HG03175 (cell line): ENCODE measurements around the gene UVSSA.

Experiments
- ATAC-seq: cut with Tn5 transposase; IDR thresholded peaks from one replicate; pipeline ENCODE4 v1.9.1; 2021; ENCODE audit warnings: mild to moderate bottlenecking, moderate library complexity; ENCODE audit not compliant: unreplicated experiment

Gene UVSSA

DNA sequence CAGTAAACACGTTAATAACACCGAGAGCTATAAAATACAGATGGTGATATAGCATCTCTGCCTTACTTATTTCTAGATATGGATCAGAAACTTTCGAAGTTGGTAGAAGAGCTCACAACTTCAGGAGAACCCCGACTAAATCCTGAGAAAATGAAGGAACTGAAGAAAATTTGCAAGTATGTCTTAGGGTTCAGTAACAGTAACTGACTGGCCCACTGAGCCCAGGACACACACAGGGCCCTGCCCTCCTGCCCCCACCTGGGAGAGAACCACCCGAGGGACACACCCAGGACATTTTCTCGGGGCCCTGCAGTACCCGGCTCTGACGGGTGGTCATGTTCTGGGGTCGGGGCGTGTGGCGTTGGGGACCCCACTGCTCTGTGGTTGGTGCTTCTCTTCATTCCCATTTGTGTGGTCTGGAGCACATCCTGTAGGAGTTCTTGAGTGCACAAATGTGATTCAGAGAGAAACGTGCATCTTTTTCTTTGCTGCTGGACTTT, 1.1 kb downstream of the UVSSA start:
- ATAC-seq = no peak

DNA sequence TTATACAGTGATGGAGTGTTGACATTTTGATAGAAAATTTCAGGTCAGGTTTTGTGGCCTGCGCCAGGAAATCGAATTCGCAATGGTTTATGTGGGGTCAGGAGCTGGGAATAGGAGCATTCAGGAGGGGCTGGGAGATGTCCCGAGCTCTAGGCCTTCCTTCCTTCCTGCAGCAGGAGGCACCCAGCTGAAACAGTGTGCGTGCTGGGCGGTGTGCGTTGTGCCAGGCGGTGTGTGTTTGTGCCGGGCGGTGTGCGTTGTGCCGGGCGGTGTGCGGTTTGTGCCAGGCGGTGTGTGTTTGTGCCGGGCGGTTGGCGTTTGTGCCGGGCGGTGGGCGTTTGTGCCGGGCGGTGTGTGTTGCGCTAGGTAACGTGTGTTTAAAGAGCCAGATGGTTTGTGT, 1.7 kb downstream of the UVSSA start:
- ATAC-seq = no peak

DNA sequence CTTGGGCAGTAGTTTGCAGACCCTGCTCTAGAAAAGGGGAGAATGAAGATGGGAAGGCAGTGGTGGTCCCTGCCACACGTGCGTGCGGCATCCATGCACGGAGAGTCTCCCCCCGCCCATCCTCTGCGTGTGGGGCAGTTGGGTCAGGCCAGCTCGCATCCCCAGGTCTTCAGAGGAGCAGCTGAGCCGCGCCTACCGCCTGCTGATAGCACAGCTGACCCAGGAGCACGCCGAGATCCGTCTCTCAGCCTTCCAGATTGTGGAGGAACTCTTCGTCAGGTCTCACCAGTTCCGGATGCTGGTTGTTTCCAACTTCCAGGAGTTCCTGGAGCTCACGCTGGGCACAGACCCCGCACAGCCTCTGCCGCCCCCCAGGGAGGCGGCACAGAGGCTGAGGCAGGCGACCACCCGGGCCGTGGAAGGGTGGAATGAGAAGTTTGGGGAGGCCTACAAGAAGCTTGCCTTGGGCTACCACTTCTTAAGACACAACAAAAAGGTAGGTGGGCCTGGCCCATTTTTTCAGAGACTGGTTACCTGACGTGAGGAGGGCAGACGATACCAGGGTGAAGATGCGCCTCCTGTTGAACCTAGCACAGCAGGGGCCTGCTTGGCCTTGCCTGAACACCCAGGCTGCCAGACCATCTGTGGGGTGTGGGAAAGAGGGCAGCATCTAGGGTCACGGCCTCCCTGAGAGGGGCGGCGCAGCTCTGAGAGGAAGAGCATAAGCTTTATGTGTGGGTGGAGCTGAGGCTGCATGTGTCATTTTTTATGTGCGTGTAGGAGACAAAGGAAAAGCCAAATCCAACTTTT, 2.6 kb downstream of the UVSSA start:
- ATAC-seq = no peak

DNA sequence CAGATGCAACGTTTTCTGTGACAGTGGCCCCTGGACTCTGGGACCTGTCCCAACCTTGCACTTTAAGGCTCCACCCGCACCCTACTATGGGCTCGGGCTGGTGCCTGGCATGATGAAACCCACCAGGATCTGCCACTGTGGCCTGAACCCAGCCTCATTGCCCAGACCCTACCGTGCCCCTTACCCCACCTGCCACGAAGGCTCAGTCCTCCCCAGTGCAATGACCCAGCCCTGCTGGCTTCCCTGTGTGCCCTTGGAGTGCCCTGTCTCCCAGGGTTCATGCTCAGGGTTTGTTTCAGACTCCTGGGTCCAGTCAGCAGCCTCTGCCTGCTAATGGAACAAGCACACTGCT, 3.1 kb downstream of the UVSSA start:
- ATAC-seq = no peak

- no peak for ATAC-seq
Measured at GRCh38 chr4:1351854-1352566, 5.0 kb downstream of the UVSSA start.

- ATAC-seq = no peak
Measured at GRCh38 chr4:1352567-1352900, 5.5 kb downstream of the UVSSA start.

GRCh38 chr4:1353186-1354055, 6.4 kb downstream of the UVSSA start:
- ATAC-seq = no peak

GRCh38 chr4:1354136-1354982, 7.4 kb downstream of the UVSSA start:
- no peak for ATAC-seq

DNA sequence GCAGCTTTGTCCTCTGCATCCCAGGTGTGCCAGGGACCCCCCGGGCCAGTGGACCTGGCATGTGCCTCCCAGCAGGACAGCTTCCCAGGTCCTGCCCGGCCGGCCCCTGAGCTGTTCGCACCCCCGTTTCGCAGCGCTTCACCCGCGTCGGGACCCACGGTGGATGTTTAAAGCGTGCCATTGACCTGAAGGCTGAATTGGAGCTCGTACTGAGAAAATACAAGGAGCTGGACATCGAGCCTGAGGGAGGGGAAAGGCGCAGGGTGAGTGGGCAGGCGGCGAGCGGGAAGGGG, 7.9 kb downstream of the UVSSA start:
- no peak for ATAC-seq

GRCh38 chr4:1355378-1355777, 8.4 kb downstream of the UVSSA start:
- ATAC-seq = no peak

GRCh38 chr4:1356181-1356998, 9.4 kb downstream of the UVSSA start:
- ATAC-seq = no peak

GRCh38 chr4:1357356-1358248, 10.6 kb downstream of the UVSSA start:
- no peak for ATAC-seq

GRCh38 chr4:1358421-1359143, 11.6 kb downstream of the UVSSA start:
- no peak for ATAC-seq

DNA sequence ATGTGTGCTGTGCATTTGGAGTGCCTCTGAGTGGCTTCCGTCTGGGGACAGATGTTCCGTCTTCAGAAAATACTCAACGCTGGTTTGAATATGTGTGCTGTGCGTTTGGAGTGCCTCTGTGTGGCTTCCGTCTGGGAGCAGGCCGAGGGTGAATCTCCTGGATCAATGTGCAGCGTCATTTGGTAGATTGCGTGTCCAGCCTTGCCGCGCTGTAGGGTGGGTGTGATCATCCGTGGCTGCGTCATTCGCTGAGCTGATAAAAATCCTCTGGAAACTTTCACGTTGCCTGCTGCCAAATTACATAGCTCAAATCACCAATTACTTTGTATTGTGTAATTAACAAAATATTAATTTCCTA, 12.1 kb downstream of the UVSSA start:
- ATAC-seq = no peak

DNA sequence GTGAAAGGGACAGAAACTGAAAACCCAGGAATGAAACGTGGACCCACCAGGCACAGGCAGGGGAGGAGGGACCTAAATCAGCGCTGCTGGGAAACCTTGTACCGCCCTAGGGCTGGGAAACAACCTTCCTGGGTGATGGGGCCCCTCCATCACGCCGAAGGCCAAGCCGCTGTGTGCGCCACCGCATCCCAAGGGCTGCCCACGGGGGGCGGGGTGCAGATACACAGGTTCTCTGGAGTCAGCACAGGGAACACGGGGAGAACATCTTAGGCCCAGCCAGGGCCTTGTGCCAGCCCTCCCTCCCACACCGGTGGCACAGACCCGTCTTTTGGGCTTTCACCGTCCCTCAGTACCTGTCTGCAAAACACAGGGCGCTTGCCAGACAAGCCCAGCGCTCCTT, 13.0 kb downstream of the UVSSA start:
- no peak for ATAC-seq

DNA sequence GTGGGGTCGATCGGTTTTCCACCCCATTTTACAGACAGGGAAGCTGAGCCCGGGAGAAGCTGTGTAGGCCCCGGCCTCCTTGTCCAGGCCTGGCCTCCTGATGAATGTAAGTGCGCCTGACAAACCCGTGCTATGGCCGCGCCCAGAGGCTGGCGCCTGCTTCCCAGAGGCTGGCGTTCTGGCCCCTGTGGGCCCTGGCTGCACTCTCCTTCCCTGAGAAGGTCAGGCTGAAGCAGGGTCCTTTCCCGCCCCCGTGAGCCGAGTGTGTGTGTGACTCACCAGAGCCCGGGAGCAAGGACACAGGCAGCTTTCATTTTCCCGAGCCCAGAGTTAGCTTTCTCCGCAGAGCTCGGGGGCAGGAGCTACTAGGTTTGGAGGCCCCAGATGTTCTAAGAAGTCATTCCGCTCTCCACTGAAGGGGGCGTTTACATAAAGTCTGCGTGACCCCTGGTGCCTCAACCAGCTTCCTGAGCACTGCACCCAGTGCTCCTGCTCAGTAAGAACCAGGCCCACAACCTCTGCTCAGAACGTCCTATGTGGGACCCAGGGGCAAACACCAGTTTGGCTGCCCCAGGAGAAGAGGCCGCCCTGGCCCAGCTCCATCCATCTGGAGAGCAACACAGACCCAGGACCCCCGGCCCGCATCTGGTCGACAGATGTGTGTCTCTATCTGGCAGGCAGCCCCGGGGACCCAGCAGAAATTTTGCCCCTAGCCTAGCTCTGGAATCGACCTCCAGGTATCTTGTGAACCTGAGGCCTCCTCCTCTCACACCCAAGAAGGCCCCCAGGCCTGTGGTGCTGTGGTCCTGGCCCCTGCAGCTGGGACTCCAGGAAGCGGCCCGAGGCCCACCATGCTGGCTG, 13.6 kb downstream of the UVSSA start:
- no peak for ATAC-seq

- ATAC-seq = no peak
Measured at GRCh38 chr4:1361431-1361830, 14.4 kb downstream of the UVSSA start.

DNA sequence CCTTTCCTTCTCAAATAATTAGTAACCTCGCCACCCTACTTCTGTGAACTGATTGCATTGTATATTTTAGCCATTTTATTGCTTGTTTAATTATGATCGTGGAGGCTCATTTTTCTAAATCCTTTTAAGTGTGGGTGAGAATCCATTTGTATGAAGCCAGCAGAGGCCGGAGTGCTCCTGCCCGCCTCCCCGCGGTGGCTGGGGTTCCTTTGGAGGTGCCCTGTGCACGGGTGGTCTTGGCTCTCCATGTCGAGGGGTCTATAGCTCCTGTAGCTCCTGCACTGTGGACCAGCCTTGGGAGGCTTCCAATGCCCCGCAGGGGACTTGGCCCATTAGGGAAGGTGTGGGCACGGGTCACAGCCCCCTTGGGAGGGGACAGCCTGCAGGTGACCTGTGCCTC, 15.0 kb downstream of the UVSSA start:
- no peak for ATAC-seq
